B cell (primary cell): ENCODE measurements around the gene PYURF.

Experiments used
- CTCF ChIP-seq: fragments of 200-600 bp; IDR thresholded peaks from one replicate; pipeline ENCODE4 v1.8.0; 2022; ENCODE audit warnings: antibody characterized with exemption, mild to moderate bottlenecking
- EZH2 ChIP-seq: IDR thresholded peaks from 2 replicates; pipeline ENCODE4 v1.6.1; 2012; ENCODE audit warnings: borderline replicate concordance, low read depth, mild to moderate bottlenecking, moderate library complexity, low read length; ENCODE audit not compliant: insufficient read depth, poor library complexity, severe bottlenecking

- TF ChIP-seq CTCF = no peak
- TF ChIP-seq EZH2 = no peak
Measured at GRCh38 chr4:88497859-88498409, 25.6 kb downstream of the PYURF start.
